T-helper 22 cell (primary cell): ENCODE measurements around the gene NISCH.

ENCODE experiments used
- DNase-seq: peaks from one replicate; pipeline ENCODE4 v3.0.0-alpha.2; 2020; ENCODE audit warnings: low read depth

The NISCH gene

DNA sequence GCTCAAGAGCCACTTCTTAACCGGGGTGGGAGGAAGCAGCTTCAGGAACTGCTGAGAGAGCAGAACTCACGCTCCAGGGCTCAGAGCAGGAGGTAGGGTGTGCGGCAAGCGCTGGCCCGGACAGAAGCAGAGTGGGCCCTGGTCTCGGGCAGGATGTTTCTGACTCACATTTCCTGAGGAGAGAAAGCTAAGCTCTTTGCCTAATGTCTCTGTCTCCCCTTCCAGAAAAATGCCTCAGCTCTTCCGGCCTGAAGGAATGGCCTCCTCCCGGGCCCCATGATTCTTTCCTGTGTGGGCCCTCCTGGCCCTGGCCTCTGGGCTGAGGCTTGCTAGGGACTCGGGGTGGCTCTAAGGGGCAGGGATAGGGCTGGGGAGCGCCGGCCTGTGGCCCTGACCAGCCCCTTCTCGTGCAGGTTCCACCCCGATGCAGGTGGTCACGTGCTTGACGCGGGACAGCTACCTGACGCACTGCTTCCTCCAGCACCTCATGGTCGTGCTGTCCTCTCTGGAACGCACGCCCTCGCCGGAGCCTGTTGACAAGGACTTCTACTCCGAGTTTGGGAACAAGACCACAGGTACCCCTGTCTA is 35.6 kb downstream of the NISCH start:
- DNase-seq, result no peak

GRCh38 chr3:52492059-52492458 is 36.7 kb downstream of the NISCH start:
- no peak for DNase-seq

DNA sequence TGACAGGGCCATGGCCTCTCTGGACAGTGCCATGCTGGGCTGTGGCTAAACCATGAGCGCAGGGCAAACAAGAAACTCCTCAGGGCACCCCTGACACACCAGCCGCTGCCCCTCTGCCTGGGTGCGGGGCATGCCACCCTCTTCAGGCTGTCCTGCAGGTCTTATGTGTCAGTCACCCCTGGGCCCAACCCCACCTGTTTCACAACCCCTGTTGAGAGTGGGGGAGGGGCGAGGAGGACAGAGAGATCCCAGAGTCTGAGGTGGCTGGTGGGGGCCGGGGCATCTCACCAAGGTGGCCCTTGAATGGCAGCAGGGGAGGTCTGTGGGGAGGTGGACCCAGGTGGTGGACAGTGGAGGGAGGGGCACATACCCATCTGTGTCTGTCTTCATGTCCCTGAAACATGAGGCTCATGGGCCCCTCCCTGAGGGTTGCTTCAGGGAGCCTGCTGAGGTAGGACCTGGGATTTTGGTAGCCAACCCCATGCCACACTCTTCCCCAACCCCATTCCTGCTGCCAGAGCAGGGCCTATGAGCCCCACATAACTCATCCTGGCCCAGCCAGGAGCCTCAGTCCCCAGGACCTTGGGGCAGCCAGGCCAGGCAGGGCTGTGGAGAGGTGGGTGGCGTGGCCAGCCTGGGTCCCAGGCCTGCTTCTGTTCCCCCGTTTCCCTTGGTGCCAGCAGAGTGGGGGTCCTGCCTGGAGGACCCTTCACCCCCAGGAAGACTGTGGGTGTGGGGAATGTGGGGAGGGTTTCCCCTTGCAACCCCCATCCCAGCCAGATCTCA is 38.0 kb downstream of the NISCH start:
- no peak for DNase-seq

GRCh38 chr3:52494445-52494844 is 39.0 kb downstream of the NISCH start:
- DNase-seq, result no peak

GRCh38 chr3:52494886-52495495 is 39.6 kb downstream of the NISCH start, which contains the start of gene STAB1:
Gene STAB1, plus strand, starts transcription at chr3:52495338. Its CDS starts 76 bp downstream, at chr3:52495414.
- DNase-seq, result no peak

- no peak for DNase-seq
These were observed 40.6 kb downstream of the NISCH start for GRCh38 chr3:52495777-52496602.

GRCh38 chr3:52498137-52499054 is 43.0 kb downstream of the NISCH start:
- no peak for DNase-seq

DNA sequence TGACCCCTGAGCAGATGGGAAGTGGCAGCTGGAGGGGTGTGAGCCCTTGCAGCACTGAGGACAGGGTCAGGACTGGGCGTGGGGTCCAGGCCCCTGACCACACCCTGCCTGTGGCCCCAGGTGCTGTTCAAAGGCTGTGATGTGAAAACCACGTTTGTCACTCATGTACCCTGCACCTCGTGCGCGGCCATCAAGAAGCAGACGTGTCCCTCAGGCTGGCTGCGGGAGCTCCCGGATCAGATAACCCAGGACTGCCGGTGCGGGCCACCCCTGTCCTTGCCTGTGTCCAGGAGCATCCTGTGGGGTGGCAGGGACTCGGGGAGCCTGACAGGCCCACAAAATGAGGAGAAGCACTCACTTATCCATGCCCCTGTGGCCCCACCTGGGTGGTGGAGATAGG is 45.6 kb downstream of the NISCH start:
- no peak for DNase-seq

- no peak for DNase-seq
These were observed 46.6 kb downstream of the NISCH start for GRCh38 chr3:52502001-52502400.

GRCh38 chr3:52502808-52503350 is 47.5 kb downstream of the NISCH start:
- no peak for DNase-seq

DNA sequence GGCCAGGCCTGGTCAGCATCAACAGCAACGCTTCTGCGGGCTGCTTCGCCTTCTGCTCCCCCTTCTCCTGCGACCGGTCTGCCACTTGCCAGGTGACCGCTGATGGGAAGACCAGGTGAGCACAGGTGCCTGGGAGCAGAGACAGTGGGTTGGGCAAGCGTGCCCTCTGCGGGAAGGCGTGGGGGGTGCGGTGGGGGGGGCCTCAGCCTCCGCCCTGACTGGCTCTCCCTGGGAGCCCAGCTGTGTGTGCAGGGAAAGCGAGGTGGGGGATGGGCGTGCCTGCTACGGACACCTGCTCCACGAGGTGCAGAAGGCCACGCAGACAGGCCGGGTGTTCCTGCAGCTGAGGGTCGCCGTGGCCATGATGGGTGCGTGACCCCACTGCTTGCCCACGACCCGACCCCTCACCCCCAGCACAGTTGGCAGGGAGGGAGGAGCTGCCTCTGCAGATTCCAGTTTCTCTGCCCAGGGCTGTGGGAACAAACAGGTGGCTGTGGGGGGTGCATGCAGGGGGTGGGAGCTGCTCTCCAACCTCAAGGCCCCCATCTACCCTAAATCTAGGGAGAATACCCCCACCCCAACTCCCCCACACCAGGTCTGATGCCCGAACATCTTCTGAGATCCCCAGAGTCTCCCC is 48.5 kb downstream of the NISCH start:
- no peak for DNase-seq

- DNase-seq, result no peak
These were observed 49.6 kb downstream of the NISCH start for GRCh38 chr3:52504977-52505376.

DNA sequence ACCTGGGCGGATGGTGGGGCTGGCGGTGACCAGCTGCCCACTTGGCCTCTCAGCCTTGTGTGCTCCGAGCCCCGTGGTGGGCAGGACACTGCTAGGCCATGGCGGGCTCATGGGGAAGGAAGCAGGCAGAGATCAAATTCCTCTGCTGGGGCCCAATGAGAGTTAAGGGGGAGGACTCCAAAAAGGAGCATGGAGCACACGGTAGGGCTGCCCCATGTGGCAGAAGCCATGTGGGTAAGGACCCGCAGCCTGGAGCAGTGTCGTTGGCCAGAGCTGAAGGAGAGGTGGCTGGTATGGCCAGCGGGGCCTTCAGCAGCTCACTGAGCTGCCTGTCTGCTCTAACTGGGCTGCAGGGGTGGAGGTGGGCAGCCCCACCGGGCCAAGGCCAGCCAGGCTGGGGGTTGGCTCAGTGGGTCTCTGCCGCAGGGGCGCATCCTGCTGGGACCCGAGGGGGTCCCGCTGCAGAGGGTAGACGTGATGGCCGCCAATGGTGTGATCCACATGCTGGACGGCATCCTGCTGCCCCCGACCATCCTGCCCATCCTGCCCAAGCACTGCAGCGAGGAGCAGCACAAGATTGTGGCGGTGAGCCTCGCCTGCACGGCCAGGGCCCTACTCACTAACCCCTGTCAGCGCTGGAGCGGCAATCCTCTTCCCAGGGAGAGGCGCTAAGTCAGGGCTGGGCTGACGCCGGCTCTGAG is 51.0 kb downstream of the NISCH start:
- DNase-seq, result no peak

DNA sequence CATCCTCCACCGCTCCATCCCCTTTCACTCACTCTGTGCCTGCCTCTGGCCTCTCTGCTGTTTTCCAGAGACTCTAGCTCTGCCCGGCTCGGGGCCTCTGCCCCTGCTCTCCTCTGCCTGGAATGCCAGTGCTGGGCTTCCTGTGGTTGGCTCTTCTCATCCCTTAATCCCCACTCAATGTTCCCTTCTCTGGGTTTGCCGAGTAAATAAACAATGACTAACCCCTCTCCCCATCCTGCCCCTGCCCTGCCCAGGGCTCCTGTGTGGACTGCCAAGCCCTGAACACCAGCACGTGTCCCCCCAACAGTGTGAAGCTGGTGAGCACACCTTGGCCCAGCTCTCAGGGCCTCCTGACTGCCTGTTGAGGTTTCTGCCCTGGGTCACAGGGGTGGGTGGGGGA is 52.0 kb downstream of the NISCH start:
- no peak for DNase-seq

- DNase-seq, result no peak
These were observed 54.4 kb downstream of the NISCH start for GRCh38 chr3:52509753-52510328.

- no peak for DNase-seq
These were observed 56.1 kb downstream of the NISCH start for GRCh38 chr3:52511509-52511908.

DNA sequence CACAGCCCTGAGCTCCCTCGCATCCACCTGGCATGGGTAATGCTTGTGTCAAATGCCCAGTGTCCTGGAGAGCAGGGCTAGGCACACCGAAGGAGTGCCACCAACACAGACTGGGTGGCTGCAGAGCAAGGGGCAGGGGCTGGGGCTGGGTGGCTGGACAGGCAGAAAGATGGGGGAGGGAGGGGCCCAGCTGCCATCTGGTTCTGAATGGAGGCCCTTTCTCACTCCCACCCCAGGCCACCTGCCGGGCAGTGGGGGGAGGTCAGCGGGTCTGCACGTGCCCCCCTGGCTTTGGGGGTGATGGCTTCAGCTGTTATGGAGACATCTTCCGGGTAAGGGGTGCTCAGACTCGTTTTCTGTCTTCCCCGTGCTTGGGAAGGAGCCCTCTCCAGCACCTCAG is 56.7 kb downstream of the NISCH start:
- DNase-seq, result no peak

GRCh38 chr3:52512727-52513126 is 57.3 kb downstream of the NISCH start:
- no peak for DNase-seq

DNA sequence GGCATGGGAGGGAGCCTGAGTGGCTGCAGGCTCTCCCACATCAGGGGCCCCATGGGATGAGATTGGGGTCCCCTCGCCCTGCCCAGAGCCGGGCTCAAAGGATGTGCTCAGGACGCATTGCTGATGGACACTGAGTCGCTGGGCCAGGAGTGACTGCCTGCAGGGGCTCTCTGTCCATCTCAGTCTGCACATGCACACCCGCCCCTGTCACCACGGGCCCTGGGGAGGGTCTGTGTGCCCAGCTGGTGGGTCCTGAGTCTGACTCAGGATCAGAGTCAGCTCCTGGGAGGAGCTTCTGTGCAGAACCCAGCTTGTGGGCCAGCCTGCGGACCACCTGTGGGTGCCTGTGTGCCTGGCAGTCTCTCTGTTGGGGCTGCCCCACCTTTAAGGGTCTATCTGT is 57.9 kb downstream of the NISCH start:
- no peak for DNase-seq

DNA sequence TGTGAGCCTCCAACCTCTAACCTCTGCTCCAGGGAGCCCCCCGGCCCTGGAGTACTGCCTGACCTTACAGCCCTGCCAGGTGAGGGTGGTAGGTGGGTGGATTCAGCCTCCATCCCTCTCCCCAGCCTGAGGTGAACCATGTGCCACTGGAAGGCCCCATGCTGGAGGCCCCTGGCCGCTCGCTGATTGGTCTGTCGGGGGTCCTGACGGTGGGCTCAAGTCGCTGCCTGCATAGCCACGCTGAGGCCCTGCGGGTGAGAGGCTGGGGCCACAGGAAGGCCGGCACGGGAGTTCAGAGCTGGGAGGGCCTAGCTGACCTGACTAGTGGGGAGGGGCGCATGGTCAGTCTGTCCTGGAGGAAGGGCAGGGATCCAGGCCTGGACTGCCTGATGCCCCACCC is 59.2 kb downstream of the NISCH start:
- DNase-seq, result no peak
